OCI-LY1 (cell line): Measurements from ENCODE around the gene CLEC12A.

Experiments
- H2AFZ ChIP-seq: fragments of 200-600 bp; sonication (generic), shearing (Covaris generic); 2 replicates; pipeline ENCODE4 v1.6.0; 2014; ENCODE audit warnings: antibody characterized with exemption, mild to moderate bottlenecking, low read length
- H3F3A ChIP-seq: fragments of 200-600 bp; sonication (generic), shearing (Covaris generic); 2 replicates; pipeline ENCODE4 v1.6.0; 2014; ENCODE audit warnings: mild to moderate bottlenecking, antibody characterized with exemption, low read length, moderate library complexity; ENCODE audit not compliant: insufficient read depth
- H3K27ac ChIP-seq: fragments of 200-600 bp; sonication (generic); 2 replicates; pipeline ENCODE4 v1.5.1; 2014; ENCODE audit warnings: low read length, mixed run types, mild to moderate bottlenecking, low read depth; ENCODE audit not compliant: poor library complexity, severe bottlenecking
- H3K27me3 ChIP-seq: fragments of 200-600 bp; sonication (generic); 2 replicates; pipeline ENCODE4 v1.6.0; 2014; ENCODE audit warnings: antibody characterized with exemption, mild to moderate bottlenecking, low read length, moderate library complexity; ENCODE audit not compliant: insufficient read depth
- H3K36me3 ChIP-seq: fragments of 200-600 bp; sonication (generic); 2 replicates; pipeline ENCODE4 v1.6.1; 2014; ENCODE audit warnings: mild to moderate bottlenecking, antibody characterized with exemption, low read length, moderate library complexity, mixed read lengths; ENCODE audit not compliant: insufficient read depth
- H3K4me1 ChIP-seq: fragments of 200-600 bp; sonication (generic); 2 replicates; pipeline ENCODE4 v1.5.1; 2014; ENCODE audit warnings: mild to moderate bottlenecking, low read length, moderate library complexity; ENCODE audit not compliant: insufficient read depth, severe bottlenecking
- H3K4me2 ChIP-seq: fragments of 200-600 bp; sonication (generic), shearing (Covaris generic); 2 replicates; pipeline ENCODE4 v1.6.1; 2014; ENCODE audit warnings: low read length
- H3K4me3 ChIP-seq: fragments of 200-600 bp; sonication (generic); 2 replicates; pipeline ENCODE4 v1.5.1; 2014; ENCODE audit warnings: low read length, low read depth, mild to moderate bottlenecking, mixed read lengths; ENCODE audit not compliant: poor library complexity, severe bottlenecking
- H3K79me2 ChIP-seq: fragments of 200-600 bp; shearing (Covaris generic); 2 replicates; pipeline ENCODE4 v1.6.1; 2016; ENCODE audit warnings: mixed run types, low read length, mixed read lengths; ENCODE audit not compliant: insufficient read depth
- H3K9ac ChIP-seq: fragments of 200-600 bp; sonication (generic), shearing (Covaris generic); 2 replicates; pipeline ENCODE4 v1.6.1; 2014; ENCODE audit warnings: mild to moderate bottlenecking, low read length, mixed read lengths
- H3K9me2 ChIP-seq: fragments of 200-600 bp; sonication (generic), shearing (Covaris generic); 2 replicates; pipeline ENCODE4 v1.6.1; 2014; ENCODE audit warnings: low read depth, mild to moderate bottlenecking, low read length, mixed read lengths
- H3K9me3 ChIP-seq: fragments of 200-600 bp; shearing (Covaris generic); 2 replicates; pipeline ENCODE4 v1.6.1; 2014; ENCODE audit warnings: low read length, mixed read lengths
- H4K20me1 ChIP-seq: fragments of 200-600 bp; sonication (generic), shearing (Covaris generic); 2 replicates; pipeline ENCODE4 v1.6.0; 2016; ENCODE audit warnings: mild to moderate bottlenecking, low read length; ENCODE audit not compliant: insufficient read depth
- CTCF ChIP-seq: fragments of 200-600 bp; sonication (generic), shearing (Covaris generic); IDR thresholded peaks from 2 replicates; pipeline ENCODE4 v1.5.1; 2017; ENCODE audit warnings: mild to moderate bottlenecking, antibody characterized with exemption, low read length, moderate library complexity, mixed read lengths
- EZH2 ChIP-seq: fragments of 200-600 bp; sonication (generic), shearing (Covaris generic); IDR thresholded peaks from 2 replicates; pipeline ENCODE4 v1.8.0; 2017; ENCODE audit warnings: borderline replicate concordance, mixed run types, mild to moderate bottlenecking, antibody characterized with exemption, low read length, moderate library complexity, mixed read lengths

CLEC12A gene

GRCh38 chr12:10016881-10017280 lies 45.7 kb downstream of the CLEC12A start:
- H3K27ac ChIP-seq: no peak overlapping the region
- no peak overlapping the region for H3K4me3 ChIP-seq
- no peak overlapping the region for H2AFZ ChIP-seq
- no peaks in the 10 kb centered on the region for H3K9me2 ChIP-seq
- TF ChIP-seq CTCF (no peak), EZH2 (no peak)
- H3K4me2 ChIP-seq: no peak overlapping the region
- no peak overlapping the region for H3K9ac ChIP-seq
- H3K36me3 ChIP-seq: no peaks in the 10 kb centered on the region
- H3K79me2 ChIP-seq: no peaks in the 10 kb centered on the region
- no peaks in the 10 kb centered on the region for H4K20me1 ChIP-seq
- no peaks in the 10 kb centered on the region for H3K9me3 ChIP-seq
- H3K27me3 ChIP-seq: no peaks in the 10 kb centered on the region
- no peaks in the 10 kb centered on the region for H3F3A ChIP-seq
- no peaks in the 10 kb centered on the region for H3K4me1 ChIP-seq

- Histone ChIP-seq H4K20me1 (no peaks in the 10 kb centered on the region), H3K9ac (no peak overlapping the region), H3F3A (no peaks in the 10 kb centered on the region), H3K4me3 (no peak overlapping the region), H3K4me2 (no peak overlapping the region), H3K79me2 (no peaks in the 10 kb centered on the region), H2AFZ (no peak overlapping the region), H3K27me3 (no peaks in the 10 kb centered on the region), H3K36me3 (no peaks in the 10 kb centered on the region), H3K27ac (no peak overlapping the region), H3K9me2 (no peaks in the 10 kb centered on the region), H3K4me1 (no peaks in the 10 kb centered on the region), H3K9me3 (no peaks in the 10 kb centered on the region)
- TF ChIP-seq CTCF (no peak), EZH2 (no peak)
Observed at GRCh38 chr12:10018386-10018785, 47.2 kb downstream of the CLEC12A start.

- H3K27me3 ChIP-seq: no peaks in the 10 kb centered on the region
- no peak overlapping the region for H3K9ac ChIP-seq
- H3K4me1 ChIP-seq: no peaks in the 10 kb centered on the region
- no peaks in the 10 kb centered on the region for H3K79me2 ChIP-seq
- no peaks in the 10 kb centered on the region for H3F3A ChIP-seq
- no peak overlapping the region for H3K4me2 ChIP-seq
- H4K20me1 ChIP-seq: no peaks in the 10 kb centered on the region
- no peaks in the 10 kb centered on the region for H3K9me3 ChIP-seq
- no peak overlapping the region for H2AFZ ChIP-seq
- TF ChIP-seq EZH2: no peak
- TF ChIP-seq CTCF: no peak
- H3K36me3 ChIP-seq: no peaks in the 10 kb centered on the region
- H3K4me3 ChIP-seq: no peak overlapping the region
- H3K27ac ChIP-seq: no peak overlapping the region
- H3K9me2 ChIP-seq: no peaks in the 10 kb centered on the region
Observed at GRCh38 chr12:10021342-10021741, 50.1 kb downstream of the CLEC12A start.
